Naive B cell (primary cell): ENCODE measurements around the gene NUAK2. TPM values are rescaled to one million over a fixed set of nuclear protein-coding genes. Genes with fewer than 3 reads are reported as not detected.
"Not testable (repeated sequence)": the region's sequence is repeated elsewhere in the genome, so short reads cannot be mapped to it uniquely, and the experiment has no call there.

Experiments
- ATAC-seq, 2 donors: fragments of 150-1000 bp; cut with Tn5 transposase; 2 replicates each; pipeline ENCODE4 v1.10.0; 2021; ENCODE audit warnings: low read depth in 2 of 2, mild to moderate bottlenecking in 2 of 2, moderate library complexity in 2 of 2
- DNase-seq: peaks from one replicate; pipeline ENCODE4 v3.0.0; 2022
- H3K27ac Mint-ChIP-seq, 6 donors: one replicate each; pipeline ENCODE4 v1.8.0; 2020 to 2022; ENCODE audit warnings: mild to moderate bottlenecking in 6 of 6, mixed read lengths in 6 of 6, moderate library complexity in 5 of 6, inconsistent platforms in 2 of 6
- H3K27me3 Mint-ChIP-seq, 3 donors: one replicate each; pipeline ENCODE4 v1.8.0; 2021 to 2022; ENCODE audit warnings: mixed read lengths in 3 of 3, mild to moderate bottlenecking in 1 of 3
- H3K36me3 Mint-ChIP-seq, 2 donors: one replicate each; pipeline ENCODE4 v1.8.0; 2020 to 2022; ENCODE audit warnings: mixed read lengths in 2 of 2, inconsistent platforms in 1 of 2, mild to moderate bottlenecking in 1 of 2
- H3K4me1 Mint-ChIP-seq, 3 donors: one replicate each; pipeline ENCODE4 v1.8.0; 2020 to 2022; ENCODE audit warnings: mixed read lengths in 3 of 3, inconsistent platforms in 1 of 3, mild to moderate bottlenecking in 1 of 3, moderate library complexity in 1 of 3
- H3K4me3 Mint-ChIP-seq, 8 donors: one replicate each; pipeline ENCODE4 v1.8.0; 2020 to 2022; ENCODE audit warnings: mild to moderate bottlenecking in 8 of 8, mixed read lengths in 8 of 8, moderate library complexity in 8 of 8, inconsistent platforms in 2 of 8
- H3K9me3 Mint-ChIP-seq, 7 donors: one replicate each; pipeline ENCODE4 v1.8.0; 2020 to 2022; ENCODE audit warnings: mixed read lengths in 7 of 7, mild to moderate bottlenecking in 5 of 7, inconsistent platforms in 2 of 7, moderate library complexity in 1 of 7
- polyA plus RNA-seq, 6 donors: library from polyadenylated mRNA; unstranded; fragments of 300-500 nt; fragmentation: Illumina TruSeq; gene quantifications; one replicate each; pipeline ENCODE4 v1.2.3, GENCODE V29; 2021; ENCODE audit warnings: low read depth in 6 of 6

The NUAK2 gene
- polyA plus RNA-seq, 6 donors from 2014 or later = 103 to 166 (median 113) TPM

GRCh38 chr1:205280666-205281395 lies 40.7 kb downstream of the NUAK2 start:
- H3K27ac Mint-ChIP-seq = peak overlapping the region; percentile 95 to 99 (median 96)
- ATAC-seq, H3K9me3 Mint-ChIP-seq, H3K36me3 Mint-ChIP-seq, DNase-seq, H3K27me3 Mint-ChIP-seq: not testable (repeated sequence)
- peak overlapping the region in 7 of 8 donors; percentile 71 to 88 (median 83) for H3K4me3 Mint-ChIP-seq
- H3K4me1 Mint-ChIP-seq = peaks cover 68 to 97% (median 83%) of the 10 kb centered on the region in 3 donors

- Mint-ChIP-seq H3K4me3 (peak overlapping the region; percentile 71 to 88 (median 82)), H3K36me3 (no peaks in the 10 kb centered on the region), H3K27me3 (no peaks in the 10 kb centered on the region), H3K9me3 (peaks cover 0 to 4% (median 0%) of the 10 kb centered on the region in 7 donors), H3K27ac (peak overlapping the region; percentile 95 to 99 (median 96)), H3K4me1 (peaks cover 67 to 97% (median 83%) of the 10 kb centered on the region in 3 donors)
- ATAC-seq (peak; percentile 77 to 82), DNase-seq (peak; percentile 74)
Measured at GRCh38 chr1:205279986-205280385, 41.6 kb downstream of the NUAK2 start.

GRCh38 chr1:205276689-205277065 lies 44.9 kb downstream of the NUAK2 start:
- Mint-ChIP-seq H3K36me3 (no peaks in the 10 kb centered on the region), H3K4me1 (peaks cover 49 to 87% (median 71%) of the 10 kb centered on the region in 3 donors), H3K9me3 (peaks cover 0 to 4% (median 0%) of the 10 kb centered on the region in 7 donors), H3K27ac (peak overlapping the region; percentile 39 to 97 (median 82)), H3K27me3 (no peaks in the 10 kb centered on the region), H3K4me3 (peak overlapping the region in 6 of 8 donors; percentile 25 to 86 (median 49))
- DNase-seq (no peak), ATAC-seq (no peak)

GRCh38 chr1:205275916-205276688 lies 45.4 kb downstream of the NUAK2 start:
- H3K27ac Mint-ChIP-seq = peak overlapping the region in 5 of 6 donors; percentile 38 to 84 (median 42)
- H3K4me3 Mint-ChIP-seq = peak overlapping the region in 6 of 8 donors; percentile 48 to 86 (median 82)
- DNase-seq = no peak
- peaks cover 0 to 4% (median 0%) of the 10 kb centered on the region in 7 donors for H3K9me3 Mint-ChIP-seq
- peaks cover 49 to 84% (median 71%) of the 10 kb centered on the region in 3 donors for H3K4me1 Mint-ChIP-seq
- H3K36me3 Mint-ChIP-seq = no peaks in the 10 kb centered on the region
- H3K27me3 Mint-ChIP-seq = no peaks in the 10 kb centered on the region
- no peak for ATAC-seq

GRCh38 chr1:205275133-205275532 lies 46.4 kb downstream of the NUAK2 start:
- H3K36me3 Mint-ChIP-seq = no peaks in the 10 kb centered on the region
- DNase-seq (peak; percentile 51), ATAC-seq (peak; percentile 57 to 68)
- no peaks in the 10 kb centered on the region for H3K9me3 Mint-ChIP-seq
- peak overlapping the region; percentile 28 to 91 (median 84) for H3K27ac Mint-ChIP-seq
- H3K4me3 Mint-ChIP-seq = peak overlapping the region in 7 of 8 donors; percentile 10 to 83 (median 78)
- peaks cover 44 to 74% (median 65%) of the 10 kb centered on the region in 3 donors for H3K4me1 Mint-ChIP-seq
- peaks cover 0 to 9% (median 0%) of the 10 kb centered on the region in 3 donors for H3K27me3 Mint-ChIP-seq

GRCh38 chr1:205274041-205274691 lies 47.4 kb downstream of the NUAK2 start:
- peak overlapping the region in 5 of 6 donors; percentile 84 to 94 (median 89) for H3K27ac Mint-ChIP-seq
- H3K36me3 Mint-ChIP-seq = no peaks in the 10 kb centered on the region
- peaks cover 36 to 64% (median 55%) of the 10 kb centered on the region in 3 donors for H3K4me1 Mint-ChIP-seq
- H3K27me3 Mint-ChIP-seq = peaks cover 0 to 10% (median 0%) of the 10 kb centered on the region in 3 donors
- H3K4me3 Mint-ChIP-seq = peak overlapping the region; percentile 25 to 86 (median 76)
- no peak for DNase-seq
- H3K9me3 Mint-ChIP-seq = no peaks in the 10 kb centered on the region
- peak; percentile 9 to 15 for ATAC-seq

- Mint-ChIP-seq H3K27ac (peak overlapping the region; percentile 71 to 94 (median 89)), H3K4me1 (peaks cover 31 to 58% (median 49%) of the 10 kb centered on the region in 3 donors)
- peak; percentile 66 to 75 for ATAC-seq
Measured at GRCh38 chr1:205273551-205273982, 48.0 kb downstream of the NUAK2 start.

GRCh38 chr1:205272536-205272935 lies 49.0 kb downstream of the NUAK2 start:
- H3K4me1 Mint-ChIP-seq = peaks cover 24 to 49% (median 40%) of the 10 kb centered on the region in 3 donors
- H3K27ac Mint-ChIP-seq = peak overlapping the region in 1 of 6 donors; percentile 72
- H3K36me3 Mint-ChIP-seq = no peaks in the 10 kb centered on the region
- ATAC-seq (no peak), DNase-seq (no peak)
- H3K9me3 Mint-ChIP-seq = no peaks in the 10 kb centered on the region
- H3K4me3 Mint-ChIP-seq = no peak overlapping the region
- peaks cover 0 to 24% (median 4%) of the 10 kb centered on the region in 3 donors for H3K27me3 Mint-ChIP-seq

More at GRCh38 chr1:205273551-205273982, 48.0 kb downstream of the NUAK2 start:
- peak; percentile 79 for DNase-seq
- Mint-ChIP-seq H3K4me3 (peak overlapping the region; percentile 4 to 87 (median 82)), H3K9me3 (no peaks in the 10 kb centered on the region), H3K27me3 (peaks cover 0 to 15% (median 0%) of the 10 kb centered on the region in 3 donors), H3K36me3 (no peaks in the 10 kb centered on the region)

GRCh38 chr1:205271745-205272144 lies 49.8 kb downstream of the NUAK2 start:
- no peak overlapping the region for H3K27ac Mint-ChIP-seq
- no peaks in the 10 kb centered on the region for H3K9me3 Mint-ChIP-seq
- no peaks in the 10 kb centered on the region for H3K36me3 Mint-ChIP-seq
- H3K27me3 Mint-ChIP-seq = peaks cover 0 to 26% (median 6%) of the 10 kb centered on the region in 3 donors
- no peak for ATAC-seq
- DNase-seq = no peak
- H3K4me3 Mint-ChIP-seq = no peak overlapping the region
- peaks cover 27 to 43% (median 35%) of the 10 kb centered on the region in 3 donors for H3K4me1 Mint-ChIP-seq

GRCh38 chr1:205271277-205271676 lies 50.3 kb downstream of the NUAK2 start:
- H3K27ac Mint-ChIP-seq = peak overlapping the region in 1 of 6 donors; percentile 71
- peaks cover 0 to 26% (median 6%) of the 10 kb centered on the region in 3 donors for H3K27me3 Mint-ChIP-seq
- peaks cover 25 to 38% (median 30%) of the 10 kb centered on the region in 3 donors for H3K4me1 Mint-ChIP-seq
- H3K9me3 Mint-ChIP-seq = no peaks in the 10 kb centered on the region
- DNase-seq = no peak
- no peak overlapping the region for H3K4me3 Mint-ChIP-seq
- H3K36me3 Mint-ChIP-seq = no peaks in the 10 kb centered on the region
- no peak for ATAC-seq

GRCh38 chr1:205270764-205271163 lies 50.8 kb downstream of the NUAK2 start:
- peaks cover 23 to 33% (median 25%) of the 10 kb centered on the region in 3 donors for H3K4me1 Mint-ChIP-seq
- H3K9me3 Mint-ChIP-seq = no peaks in the 10 kb centered on the region

GRCh38 chr1:205270271-205270670 lies 51.3 kb downstream of the NUAK2 start:
- DNase-seq (no peak), ATAC-seq (no peak)
- Mint-ChIP-seq H3K36me3 (no peaks in the 10 kb centered on the region), H3K27ac (peak overlapping the region in 3 of 6 donors; percentile 23 to 84 (median 78)), H3K4me3 (peak overlapping the region in 1 of 8 donors; percentile 20), H3K27me3 (peaks cover 0 to 26% (median 6%) of the 10 kb centered on the region in 3 donors), H3K4me1 (peaks cover 18 to 28% (median 20%) of the 10 kb centered on the region in 3 donors), H3K9me3 (no peaks in the 10 kb centered on the region)

More at GRCh38 chr1:205270764-205271163, 50.8 kb downstream of the NUAK2 start:
- H3K27ac Mint-ChIP-seq = peak overlapping the region in 2 of 6 donors; percentile 23 to 86
- no peak for ATAC-seq
- H3K4me3 Mint-ChIP-seq = no peak overlapping the region
- no peaks in the 10 kb centered on the region for H3K36me3 Mint-ChIP-seq
- no peak for DNase-seq
- peaks cover 0 to 26% (median 6%) of the 10 kb centered on the region in 3 donors for H3K27me3 Mint-ChIP-seq
